HG02610 (cell line): Measurements from ENCODE around the gene ARHGAP5.
"Not testable (repeated sequence)": the region's sequence is repeated elsewhere in the genome, so short reads cannot be mapped to it uniquely, and the experiment has no call there.

Experiments used
- ATAC-seq: cut with Tn5 transposase; IDR thresholded peaks from one replicate; pipeline ENCODE4 v1.9.1; 2021; ENCODE audit warnings: mild to moderate bottlenecking, moderate library complexity; ENCODE audit not compliant: unreplicated experiment

The ARHGAP5 gene

DNA sequence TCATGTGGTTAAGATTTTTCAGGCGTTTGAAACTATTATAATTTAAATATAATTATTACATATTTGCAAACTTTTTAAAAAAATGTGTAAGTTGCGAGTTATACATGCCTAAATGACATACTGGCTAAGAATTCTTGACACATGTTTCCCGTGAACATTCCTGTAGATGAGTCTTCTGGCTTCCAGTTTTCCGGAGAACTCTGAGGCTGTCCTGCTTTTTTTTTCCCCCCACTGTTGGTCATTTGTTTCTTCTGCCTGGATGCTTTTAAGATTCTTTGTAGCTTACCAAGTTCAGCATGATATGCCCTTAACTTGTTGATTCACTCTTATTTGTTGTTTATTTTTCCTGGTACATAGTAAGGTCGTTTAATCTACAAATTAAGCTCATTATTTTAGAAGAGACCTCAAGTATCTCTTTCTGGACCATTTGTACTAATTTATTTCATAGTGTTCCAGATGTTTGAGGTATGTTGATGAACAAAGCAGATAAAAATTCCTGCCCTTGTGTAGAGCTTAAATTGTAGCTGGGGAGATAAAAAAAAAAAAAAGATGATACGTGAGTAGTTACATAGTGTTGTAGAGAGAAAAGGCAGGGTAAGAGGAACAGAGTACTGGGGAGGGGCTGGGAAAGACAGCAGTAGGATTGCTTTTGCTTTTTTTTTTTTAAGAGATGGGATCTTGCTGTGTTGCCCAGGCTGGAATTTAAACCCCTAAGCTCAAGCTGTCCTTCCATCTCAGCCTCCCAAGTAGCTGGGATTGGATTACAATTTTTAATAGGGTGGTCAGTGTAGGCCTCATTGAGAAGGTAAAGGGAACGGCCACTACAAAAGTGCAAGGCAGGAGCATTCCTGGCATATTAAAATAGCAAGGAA, 32.8 kb downstream of the ARHGAP5 start:
- no peak for ATAC-seq

DNA sequence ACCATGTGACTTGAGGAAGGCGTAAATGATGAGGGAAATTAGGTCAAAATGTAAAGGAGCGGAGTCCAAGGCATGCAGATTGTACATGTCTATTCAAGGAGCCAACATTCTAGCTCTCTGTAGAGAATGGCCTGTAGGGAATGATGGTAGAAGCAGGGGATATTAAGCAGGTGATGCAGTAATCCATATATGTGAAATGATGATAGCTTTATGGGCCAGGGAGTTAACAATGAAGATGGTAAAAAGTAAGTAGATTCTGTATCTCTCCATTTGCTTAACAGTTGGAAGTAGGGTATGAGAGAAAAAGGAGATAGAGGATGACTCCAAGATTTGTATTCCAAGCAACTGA, 33.4 kb downstream of the ARHGAP5 start:
- no peak for ATAC-seq

DNA sequence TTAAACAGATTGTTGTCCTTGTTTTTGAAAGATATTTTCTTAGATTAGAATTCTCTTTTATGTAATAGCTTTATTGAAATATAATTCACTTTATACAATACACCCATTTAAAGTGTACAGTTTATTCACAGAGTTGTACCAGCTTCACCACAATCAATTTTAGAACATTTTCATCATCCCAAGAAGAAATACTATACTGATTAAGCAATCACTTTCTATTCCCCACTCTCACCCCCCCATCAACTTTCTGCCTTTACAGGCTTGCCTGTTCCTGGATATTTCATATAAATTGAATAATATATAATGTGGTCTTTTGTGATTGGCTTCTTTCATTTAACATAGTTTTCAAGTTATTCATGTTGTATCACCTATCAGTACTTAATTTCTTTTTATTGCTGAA, 44.4 kb downstream of the ARHGAP5 start:
- no peak for ATAC-seq

DNA sequence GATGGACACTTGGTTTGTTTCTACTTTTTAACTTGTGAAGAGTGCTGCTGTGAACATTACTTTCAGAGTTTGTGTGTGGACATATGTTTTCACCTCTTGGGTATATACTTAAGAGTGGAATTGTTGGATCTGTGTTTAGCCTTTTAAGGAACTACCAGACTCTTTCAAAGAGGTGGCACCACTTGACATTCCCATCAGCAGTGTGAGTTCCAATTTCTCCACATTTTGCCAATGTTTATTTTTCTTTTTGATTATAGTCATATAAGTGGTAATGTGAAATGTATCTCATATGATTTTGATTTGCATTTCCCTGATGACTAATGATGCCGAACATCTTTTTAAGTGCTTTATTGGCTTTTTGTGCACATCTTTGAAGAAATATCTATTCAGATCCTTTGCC, 44.8 kb downstream of the ARHGAP5 start:
- ATAC-seq, result no peak

DNA sequence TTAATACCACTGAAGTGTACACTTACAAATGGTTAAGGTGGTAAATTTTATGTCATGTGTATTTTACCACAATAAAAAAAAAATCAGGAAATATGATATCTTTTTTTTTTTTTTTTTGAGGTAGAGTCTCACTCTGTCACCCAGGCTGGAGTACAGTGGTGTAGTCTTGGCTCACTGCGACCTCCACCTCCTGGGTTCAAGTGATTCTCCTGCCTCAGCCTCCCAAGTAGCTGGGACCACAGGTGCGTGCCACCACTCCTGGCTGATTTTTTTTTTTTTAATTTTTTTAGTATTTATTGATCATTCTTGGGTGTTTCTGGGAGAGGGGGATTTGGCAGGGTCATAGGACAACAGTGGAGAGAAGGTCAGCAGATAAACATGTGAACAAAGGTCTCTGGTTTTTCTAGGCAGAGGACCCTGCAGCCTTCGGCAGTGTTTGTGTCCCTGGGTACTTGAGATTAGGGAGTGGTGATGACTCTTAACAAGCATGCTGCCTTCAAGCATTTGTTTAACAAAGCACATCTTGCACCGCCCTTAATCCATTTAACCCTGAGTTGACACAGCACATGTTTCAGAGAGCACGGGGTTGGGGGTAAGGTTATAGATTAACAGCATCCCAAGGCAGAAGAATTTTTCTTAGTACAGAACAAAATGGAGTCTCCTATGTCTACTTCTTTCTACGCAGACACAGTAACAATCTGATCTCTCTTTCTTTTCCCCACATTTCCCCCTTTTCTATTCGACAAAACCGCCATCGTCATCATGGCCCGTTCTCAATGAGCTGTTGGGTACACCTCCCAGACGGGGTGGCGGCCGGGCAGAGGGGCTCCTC, 50.0 kb downstream of the ARHGAP5 start:
- not testable (repeated sequence) for ATAC-seq

DNA sequence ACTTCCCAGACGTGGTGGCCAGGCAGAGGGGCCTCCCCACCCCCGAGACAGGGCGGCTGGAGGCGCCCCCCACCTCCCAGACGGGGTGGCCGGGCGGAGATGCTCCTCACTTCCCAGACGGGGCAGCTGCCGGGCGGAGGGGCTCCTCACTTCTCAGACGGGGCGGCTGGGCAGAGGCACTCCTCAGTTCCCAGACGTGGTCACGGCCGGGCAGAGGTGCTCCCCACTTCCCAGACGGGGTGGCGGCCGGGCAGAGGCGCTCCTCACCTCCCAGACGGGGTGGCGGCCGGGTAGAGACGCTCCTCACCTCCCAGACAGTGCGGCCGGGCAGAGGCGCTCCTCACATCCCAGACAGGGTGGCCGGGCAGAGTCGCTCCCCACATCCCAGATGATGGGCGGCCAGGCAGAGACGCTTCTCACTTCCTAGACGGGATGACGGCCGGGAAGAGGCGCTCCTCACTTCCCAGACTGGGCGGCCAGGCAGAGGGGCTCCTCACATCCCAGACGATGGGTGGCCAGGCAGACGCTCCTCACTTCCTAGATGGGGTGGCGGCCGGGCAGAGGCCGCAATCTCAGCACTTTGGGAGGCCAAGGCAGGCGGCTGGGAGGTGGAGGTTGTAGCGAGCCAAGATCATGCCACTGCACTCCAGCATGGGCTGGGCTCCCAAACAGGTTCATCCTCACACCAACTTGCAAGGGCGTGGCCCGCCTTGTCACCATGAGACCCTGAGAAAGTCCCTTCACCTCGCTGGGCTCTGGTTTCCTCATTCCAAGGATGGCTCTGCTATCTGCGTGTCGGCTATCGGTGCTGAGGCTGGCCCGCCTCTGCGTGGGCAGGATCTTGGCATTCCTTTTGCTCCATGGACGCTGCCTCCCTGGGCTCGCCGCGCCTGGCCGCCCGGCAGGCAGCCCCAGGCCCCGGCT, 50.9 kb downstream of the ARHGAP5 start:
- ATAC-seq, result not testable (repeated sequence)

DNA sequence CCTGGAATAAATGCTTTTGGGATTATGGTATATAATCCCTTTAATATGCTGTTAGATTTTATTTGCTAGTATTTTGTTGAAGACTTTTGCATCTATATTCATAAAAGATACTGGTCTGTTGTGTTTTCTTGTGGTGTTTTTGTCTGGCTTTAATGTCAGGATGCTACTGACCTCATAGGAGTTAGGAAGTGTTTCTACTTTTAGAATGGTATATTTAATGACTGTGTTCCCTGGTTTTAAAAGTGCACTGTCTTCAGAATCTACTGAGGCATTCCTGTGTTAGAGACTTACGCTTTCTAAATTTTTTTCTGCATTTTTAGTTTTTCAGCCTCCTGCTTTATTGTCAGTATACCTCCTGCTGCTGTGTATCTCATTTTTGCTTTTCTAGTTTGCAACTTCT, 51.6 kb downstream of the ARHGAP5 start:
- no peak for ATAC-seq

DNA sequence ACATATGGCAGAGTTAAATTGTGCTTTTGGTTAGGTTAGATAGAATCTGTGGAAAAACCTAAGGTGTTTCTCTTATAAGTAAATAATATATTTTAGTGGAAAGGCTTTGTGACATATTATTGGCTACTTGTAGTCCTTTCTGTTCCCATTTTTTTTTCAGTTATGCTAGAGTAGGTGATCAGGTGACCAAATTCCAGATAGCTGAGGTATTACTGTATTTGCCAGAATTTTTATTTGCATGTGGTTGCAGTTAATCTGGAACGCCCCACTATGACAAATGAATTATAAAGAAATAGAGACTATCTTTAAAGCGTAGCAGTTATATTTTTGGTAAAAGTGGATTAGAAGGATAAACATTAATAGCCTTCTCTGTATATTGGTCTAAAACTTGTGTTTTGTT, 52.0 kb downstream of the ARHGAP5 start:
- no peak for ATAC-seq

DNA sequence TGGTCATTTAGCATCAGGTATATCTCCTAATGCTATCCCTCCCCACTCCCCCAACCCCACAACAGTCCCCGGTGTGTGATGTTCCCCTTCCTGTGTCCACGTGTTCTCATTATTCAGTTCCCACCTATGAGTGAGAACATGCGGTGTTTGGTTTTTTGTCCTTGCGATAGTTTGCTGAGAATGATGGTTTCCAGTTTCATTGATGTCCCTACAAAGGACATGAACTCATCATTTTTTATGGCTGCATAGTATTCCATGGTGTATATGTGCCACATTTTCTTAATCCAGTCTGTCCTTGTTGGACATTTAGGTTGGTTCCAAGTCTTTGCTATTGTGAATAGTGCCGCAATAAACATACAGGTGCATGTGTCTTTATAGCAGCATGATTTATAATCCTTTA, 54.6 kb downstream of the ARHGAP5 start:
- ATAC-seq, result not testable (repeated sequence)

DNA sequence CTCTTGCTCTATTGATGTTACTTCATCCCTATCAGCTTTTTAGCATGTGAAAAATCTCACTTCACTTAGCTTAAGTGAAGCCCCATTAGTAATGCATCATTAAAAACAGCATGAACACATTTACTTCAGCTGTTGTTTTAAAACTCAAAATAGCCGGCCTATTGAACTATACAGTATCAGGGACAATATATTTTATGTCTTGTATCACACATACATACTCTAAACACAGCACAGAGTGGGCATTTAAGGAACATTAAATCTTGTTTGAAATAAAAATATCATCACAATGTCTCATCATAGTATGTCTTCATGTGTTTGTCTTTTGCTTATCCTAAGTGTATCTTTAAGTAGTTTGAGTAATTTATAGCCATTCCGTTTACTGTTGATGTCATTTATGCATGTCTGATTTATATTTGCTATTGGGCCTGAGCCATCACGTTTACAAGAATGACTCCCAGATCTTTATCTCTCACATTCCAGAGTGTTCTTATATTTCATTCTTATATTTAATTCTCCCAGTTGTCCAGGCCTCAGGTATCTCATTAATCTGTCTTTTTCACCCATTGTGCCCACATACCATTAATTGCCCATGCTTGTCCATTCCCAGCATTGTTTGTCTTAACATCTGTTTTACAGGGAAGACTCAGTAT, 57.5 kb downstream of the ARHGAP5 start:
- ATAC-seq, result no peak

DNA sequence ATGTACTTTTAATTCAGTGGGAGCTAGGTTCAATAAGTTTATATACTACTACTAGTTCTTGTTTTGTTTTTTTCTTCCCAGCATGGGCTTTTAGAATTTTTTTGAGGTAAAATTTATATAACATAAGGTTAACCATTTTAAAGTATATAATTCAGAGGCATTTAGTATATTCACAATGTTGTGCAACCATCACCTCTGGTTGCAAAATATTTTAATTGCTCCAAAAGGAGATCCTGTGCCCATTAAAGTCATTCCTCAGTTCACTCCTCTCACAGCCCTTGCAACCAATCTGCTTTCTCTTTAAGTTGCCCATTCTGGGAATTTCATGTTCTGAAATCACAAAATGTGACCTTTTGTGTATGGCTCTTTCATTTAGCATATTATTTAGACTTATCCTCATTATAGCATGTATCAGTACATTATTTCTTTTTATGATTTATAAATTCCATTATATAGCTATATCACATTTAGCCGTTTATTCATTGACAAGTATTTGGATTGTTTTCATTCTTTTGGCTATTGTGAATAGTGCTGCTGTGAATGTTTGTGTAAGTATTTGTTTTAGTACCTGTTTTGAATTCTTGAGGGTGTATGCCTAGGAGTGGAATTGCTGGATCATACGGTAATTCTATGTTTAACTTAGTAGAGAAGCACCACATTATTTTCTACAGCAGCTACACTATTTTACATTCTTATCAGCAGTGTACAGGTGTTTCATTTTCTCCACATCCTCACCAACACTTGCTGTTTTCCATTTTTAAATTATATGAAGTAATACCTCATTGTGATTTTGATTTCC, 59.1 kb downstream of the ARHGAP5 start:
- no peak for ATAC-seq

DNA sequence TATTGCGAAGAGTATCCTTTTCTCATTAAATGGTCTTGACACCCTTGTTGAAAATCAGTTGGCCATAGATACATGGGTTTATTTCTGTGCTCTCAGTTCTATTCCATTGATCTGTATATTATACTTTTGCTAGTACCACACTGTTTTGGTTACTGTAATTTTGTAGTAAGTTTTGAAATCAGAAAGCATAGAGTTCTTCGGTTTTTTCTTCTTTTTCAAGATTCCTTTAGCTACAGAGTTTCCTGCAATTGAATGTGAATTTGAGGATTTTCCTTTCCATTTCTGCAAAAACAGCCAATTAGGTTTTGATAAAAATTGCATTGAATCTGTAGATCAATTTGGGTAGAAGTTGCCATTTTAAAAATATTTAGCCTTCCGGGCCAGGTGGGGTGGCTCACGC, 60.2 kb downstream of the ARHGAP5 start:
- ATAC-seq, result no peak

DNA sequence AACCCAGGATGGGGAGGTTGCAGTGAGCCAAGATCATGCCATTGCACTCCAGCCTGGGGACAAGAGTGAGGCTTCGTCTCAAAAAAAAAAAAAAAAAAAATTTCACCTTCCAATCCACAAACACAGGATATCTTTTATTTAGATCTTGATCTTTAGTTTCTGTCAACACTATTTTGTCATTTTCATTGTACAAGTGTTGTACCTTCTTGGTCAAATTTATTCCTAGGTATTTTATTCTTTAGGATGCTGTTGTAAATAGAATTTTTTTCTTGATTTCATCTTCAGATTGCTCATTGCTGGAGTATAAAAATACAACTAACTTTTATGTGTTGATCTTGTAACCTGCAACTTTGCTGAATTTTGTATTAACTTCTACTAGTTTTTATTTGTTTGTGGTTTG, 60.8 kb downstream of the ARHGAP5 start:
- ATAC-seq, result no peak

DNA sequence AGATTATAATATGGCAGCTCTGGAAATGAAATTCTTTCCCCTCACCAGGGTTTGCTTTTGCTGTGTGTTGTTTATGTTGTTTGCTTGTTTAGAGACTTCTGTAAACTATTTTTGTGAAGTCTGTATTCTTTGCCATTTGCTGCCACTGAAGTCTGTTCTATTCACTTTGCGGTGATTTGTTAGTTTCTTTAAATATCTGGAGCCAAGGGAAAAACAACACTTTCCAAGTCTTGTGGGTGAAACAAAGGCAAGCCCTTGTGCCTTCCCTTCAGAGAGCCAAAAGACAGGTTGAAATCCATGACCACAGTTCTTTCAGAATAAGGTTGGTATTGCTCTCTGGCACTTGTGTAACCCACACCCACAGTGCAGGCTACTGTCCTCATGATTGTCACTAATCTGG, 65.2 kb downstream of the ARHGAP5 start:
- ATAC-seq, result no peak

DNA sequence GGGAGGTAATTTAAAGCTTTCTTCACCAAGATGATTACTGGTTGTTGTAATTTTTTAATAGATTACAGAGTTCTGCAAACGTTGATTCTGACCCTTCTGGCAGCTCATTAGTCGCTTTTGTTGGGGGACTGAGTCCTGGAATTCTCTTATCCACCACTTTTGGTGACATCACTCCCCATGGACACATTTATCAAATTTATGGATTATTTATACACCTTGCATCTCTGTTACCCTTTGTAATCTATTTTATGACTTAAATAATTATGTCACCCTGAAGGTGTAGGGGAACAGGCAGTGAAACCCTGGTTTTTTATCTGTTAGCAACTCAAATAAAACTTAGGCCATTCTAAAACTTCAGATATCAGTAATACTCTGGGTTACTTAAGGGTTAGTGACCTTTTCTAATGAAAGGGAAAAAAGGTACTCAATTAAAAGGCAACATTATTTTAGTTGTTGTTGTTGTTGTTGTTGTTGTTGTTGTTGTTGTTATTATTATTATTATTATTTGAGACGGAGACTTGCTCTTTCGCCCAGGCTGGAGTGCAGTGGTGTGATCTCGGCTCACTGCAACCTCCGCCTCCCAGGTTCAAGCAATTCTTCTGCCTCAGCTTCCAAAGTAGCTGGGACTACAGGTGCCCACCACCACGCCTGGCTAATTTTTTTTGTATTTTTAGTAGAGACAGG, 65.8 kb downstream of the ARHGAP5 start:
- no peak for ATAC-seq

DNA sequence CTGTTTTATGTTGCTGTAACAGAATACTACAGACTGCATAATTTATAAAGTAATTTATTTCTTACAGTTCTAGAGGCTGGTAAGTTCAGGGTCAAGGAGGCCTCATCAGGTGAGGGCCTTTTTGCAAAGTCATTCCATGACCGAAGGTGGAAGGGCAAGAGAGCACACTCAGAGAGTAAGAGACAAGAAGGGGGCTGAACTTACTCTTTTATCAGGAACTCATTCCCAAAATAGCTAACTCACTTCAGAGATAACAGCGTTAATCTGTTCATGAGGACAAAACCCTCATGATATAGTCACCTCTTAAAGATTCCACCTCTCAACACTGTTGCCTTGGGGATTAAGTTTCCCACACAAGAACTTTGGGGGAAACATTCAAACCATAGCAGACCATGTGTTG, 73.3 kb downstream of the ARHGAP5 start:
- ATAC-seq, result no peak

DNA sequence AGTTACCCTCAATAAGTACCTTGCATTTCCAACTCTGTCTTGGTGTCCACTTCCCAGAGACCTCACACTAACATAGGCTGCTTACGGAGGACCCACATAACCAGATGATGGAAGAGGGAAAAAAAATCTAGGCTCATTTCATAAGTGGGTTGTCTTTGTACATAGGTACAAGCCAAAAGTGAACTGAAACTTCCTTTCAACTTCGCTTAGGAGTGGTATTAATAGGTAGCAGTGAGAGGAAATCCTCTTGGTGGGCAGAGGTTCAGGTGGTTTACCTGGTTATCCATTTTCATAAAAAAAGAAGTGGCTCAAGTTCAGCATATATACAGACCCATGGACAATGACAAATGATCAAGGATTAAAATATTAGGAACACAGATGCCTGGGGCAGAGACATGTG, 88.9 kb downstream of the ARHGAP5 start:
- ATAC-seq, result peak; percentile 50

DNA sequence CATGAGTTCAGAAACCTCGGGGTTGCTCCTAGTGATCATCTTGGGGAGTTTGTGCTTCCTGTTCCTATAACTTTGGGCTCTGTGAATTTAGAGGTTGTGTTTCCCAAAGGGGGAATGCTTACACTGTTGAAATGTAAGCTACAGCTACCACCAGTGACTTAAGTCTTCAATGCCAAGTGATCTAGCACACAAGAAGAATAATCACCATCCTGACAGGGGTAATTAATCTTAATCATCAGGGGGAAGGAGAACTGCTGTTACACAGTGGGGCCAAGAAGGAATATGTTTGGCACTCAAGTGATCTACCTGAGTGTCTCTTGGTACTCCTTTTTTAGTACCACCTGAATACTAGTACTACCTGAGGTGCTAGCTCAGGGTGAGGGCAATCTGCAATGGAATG, 89.8 kb downstream of the ARHGAP5 start:
- ATAC-seq, result no peak

DNA sequence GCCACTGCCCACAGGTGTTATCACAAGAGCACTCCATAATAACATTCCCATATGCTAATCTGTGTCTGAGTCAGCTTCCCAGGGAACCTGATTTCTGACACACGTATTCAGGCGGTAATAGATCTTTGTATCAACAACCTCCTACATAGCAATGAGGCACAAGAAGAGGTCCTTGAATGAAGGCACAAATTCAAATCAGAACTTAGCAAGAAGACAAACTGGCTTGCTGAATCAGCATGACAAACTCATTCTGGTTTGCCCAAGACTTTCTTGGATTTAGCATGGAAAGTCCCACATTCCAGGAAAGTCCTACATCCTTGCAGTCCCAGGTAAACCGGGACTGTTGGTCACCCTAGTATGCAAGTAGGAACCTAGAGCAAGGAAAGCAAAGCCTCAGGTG, 90.8 kb downstream of the ARHGAP5 start:
- no peak for ATAC-seq
